B cell (primary cell): ENCODE results near the gene TNFAIP8L2. TPM values are rescaled to one million over a fixed set of nuclear protein-coding genes. Genes with fewer than 3 reads are reported as not detected.

Experiments
- ATAC-seq: fragments of 200-7000 bp; cut with Tn5 transposase; one replicate; pipeline ENCODE4 v1.10.0; 2021; ENCODE audit warnings: low read depth, mild to moderate bottlenecking, moderate number of reproducible peaks, moderate library complexity
- CTCF ChIA-PET: fragments of 350-600 bp; sonication (Branson Sonifier 250); formaldehyde crosslinking; loops from one replicate; lab custom pipeline; 2021; ENCODE audit warnings: antibody characterized with exemption, inconsistent platforms; lab: Charles Lee
- POLR2A ChIA-PET: fragments of 350-600 bp; sonication (Branson Sonifier 250); formaldehyde crosslinking; loops from one replicate; lab custom pipeline; 2021; ENCODE audit warnings: antibody characterized with exemption; lab: Charles Lee
- DNase-seq: peaks from one replicate; pipeline ENCODE4 v3.0.0; 2013
- H2AFZ ChIP-seq: 2 replicates; pipeline ENCODE4 v1.6.1; 2012; ENCODE audit warnings: mild to moderate bottlenecking, low read depth, low read length; ENCODE audit not compliant: insufficient read depth, poor library complexity, severe bottlenecking
- H3K27ac ChIP-seq, 2 donors: 1 replicate in 1 of 2; 2 replicates in 1 of 2; pipeline ENCODE4 v1.5.1; 2012 to 2013; ENCODE audit warnings: low read length in 2 of 2, mild to moderate bottlenecking in 2 of 2, moderate library complexity in 1 of 2
- H3K27me3 ChIP-seq, 4 experiments: fragments of 200-600 bp in 1 of 4; sonication (generic) in 1 of 4; replicated peaks in 1 of 4; 1 replicate in 2 of 4; 2 replicates in 2 of 4; pipeline versions ENCODE4 v1.6.1 to v1.7.0; 2013 to 2016; ENCODE audit warnings: low read length in 3 of 4, mild to moderate bottlenecking in 2 of 4, mixed read lengths in 1 of 4, moderate library complexity in 1 of 4; ENCODE audit not compliant: insufficient read depth in 4 of 4, control insufficient read depth in 3 of 4; ENCODE audit errors: control extremely low read depth in 1 of 4
- H3K36me3 ChIP-seq, 2 experiments: replicated peaks in 1 of 2; 1 replicate in 1 of 2; 2 replicates in 1 of 2; pipeline versions ENCODE4 v1.6.1 to v1.7.1; 2013; ENCODE audit warnings: low read length in 1 of 2; ENCODE audit not compliant: insufficient read depth in 2 of 2, control insufficient read depth in 1 of 2; ENCODE audit errors: control extremely low read depth in 1 of 2, extremely low read depth in 1 of 2
- H3K4me1 ChIP-seq, 2 donors: fragments of 200-600 bp in 1 of 2; sonication (generic) in 1 of 2; 1 replicate in 1 of 2; 2 replicates in 1 of 2; pipeline versions ENCODE4 v1.5.1 to v1.6.1; 2013 to 2017; ENCODE audit warnings: low read length in 2 of 2; ENCODE audit not compliant: control insufficient read depth in 2 of 2, insufficient read depth in 2 of 2
- H3K4me2 ChIP-seq: replicated peaks from 2 replicates; pipeline ENCODE3; 2012; ENCODE audit warnings: mild to moderate bottlenecking, low read depth, low read length; ENCODE audit not compliant: poor library complexity, severe bottlenecking
- H3K4me3 ChIP-seq, 5 experiments: fragments of 200-600 bp in 1 of 5; sonication (generic) in 1 of 5; 1 replicate in 3 of 5; 2 replicates in 2 of 5; pipeline versions ENCODE4 v1.5.1 to v1.7.0; 2011 to 2016; ENCODE audit warnings: low read length in 4 of 5, mild to moderate bottlenecking in 4 of 5, low read depth in 2 of 5, control low read depth in 1 of 5, moderate library complexity in 1 of 5; ENCODE audit not compliant: insufficient read depth in 1 of 5; ENCODE audit errors: control extremely low read depth in 1 of 5, extremely low read depth in 1 of 5
- H3K79me2 ChIP-seq: fragments of 200-600 bp; sonication (generic); one replicate; pipeline ENCODE4 v1.6.0; 2016; ENCODE audit warnings: low read length; ENCODE audit not compliant: control insufficient read depth, insufficient read depth
- H3K9ac ChIP-seq: fragments of 200-600 bp; sonication (generic); 2 replicates; pipeline ENCODE4 v1.6.1; 2017; ENCODE audit warnings: mild to moderate bottlenecking, low read length, moderate library complexity
- H3K9me3 ChIP-seq, 3 donors: one replicate each; pipeline versions ENCODE4 v1.6.1 to v1.7.1; 2013; ENCODE audit warnings: low read length in 2 of 3; ENCODE audit not compliant: control insufficient read depth in 2 of 3, insufficient read depth in 1 of 3; ENCODE audit errors: control extremely low read depth in 1 of 3
- H4K20me1 ChIP-seq: 2 replicates; pipeline ENCODE4 v1.6.0; 2012; ENCODE audit warnings: mild to moderate bottlenecking, low read length; ENCODE audit not compliant: insufficient read depth, control insufficient read depth, poor library complexity, severe bottlenecking
- H3K27ac Mint-ChIP-seq: one replicate; pipeline ENCODE4 v1.8.0; 2021; ENCODE audit warnings: mixed read lengths
- H3K27me3 Mint-ChIP-seq: one replicate; pipeline ENCODE4 v1.8.0; 2021; ENCODE audit warnings: mixed read lengths
- H3K4me1 Mint-ChIP-seq: one replicate; pipeline ENCODE4 v1.8.0; 2021; ENCODE audit warnings: mixed read lengths
- H3K4me3 Mint-ChIP-seq: one replicate; pipeline ENCODE4 v1.8.0; 2021; ENCODE audit warnings: mixed read lengths
- H3K9me3 Mint-ChIP-seq: one replicate; pipeline ENCODE4 v1.8.0; 2022; ENCODE audit warnings: mixed read lengths; ENCODE audit not compliant: insufficient read depth
- CTCF ChIP-seq: fragments of 200-600 bp; IDR thresholded peaks from one replicate; pipeline ENCODE4 v1.8.0; 2022; ENCODE audit warnings: antibody characterized with exemption, mild to moderate bottlenecking
- EZH2 ChIP-seq: IDR thresholded peaks from 2 replicates; pipeline ENCODE4 v1.6.1; 2012; ENCODE audit warnings: borderline replicate concordance, low read depth, mild to moderate bottlenecking, moderate library complexity, low read length; ENCODE audit not compliant: insufficient read depth, poor library complexity, severe bottlenecking
- WGBS: methylation state at CpG from one replicate; pipeline ENCODE4 v1.1.5; 2013; ENCODE audit warnings: missing lambda C conversion rate; ENCODE audit not compliant: insufficient coverage; 5-methylcytosine and 5-hydroxymethylcytosine counted together
- intact Hi-C: fragments of 100-400 bp; cut with micrococcal nuclease; formaldehyde crosslinking; loops from one replicate; pipeline ENCODE4 v1.10.0; 2022
- polyA plus RNA-seq: library from polyadenylated mRNA; depleted of rRNA; stranded (reverse); fragments of >200 nt; gene quantifications from 2 replicates; pipeline ENCODE4 v1.2.3, GENCODE V29; 2012
- total RNA-seq, 2 donors: library from RNA; stranded (reverse); fragments of 120-200 nt in 1 of 2; gene quantifications; 1 replicate in 1 of 2; 2 replicates in 1 of 2; pipeline versions ENCODE4 v1.2.3 to v1.2.4, GENCODE V29; 2013 to 2022

The TNFAIP8L2 gene
- total and polyA plus RNA-seq, 2 donors (not counting 1 experiment from before 2014, with no cell fraction given): 9.1 to 14.9 TPM

GRCh38 chr1:151171190-151171589, 14.7 kb downstream of the TNFAIP8L2 start:
- ATAC-seq (no peak), DNase-seq (no peak)
- H3K36me3 ChIP-seq: peaks cover 4 to 51% of the 10 kb centered on the region in 2 experiments
- no peaks in the 10 kb centered on the region for H4K20me1 ChIP-seq
- peaks cover 14% of the 10 kb centered on the region for H3K4me1 Mint-ChIP-seq
- no peaks in the 10 kb centered on the region for H3K9me3 Mint-ChIP-seq
- no peaks in the 10 kb centered on the region for H3K9me3 ChIP-seq
- no peak overlapping the region for H3K4me2 ChIP-seq
- H3K79me2 ChIP-seq: peaks cover 11% of the 10 kb centered on the region
- ChIA-PET CTCF (interaction anchor here (0.6 kb wide), 1 partner anchor 21 kb away, joined by 5 read pairs; no protein-coding TSS in a partner anchor), POLR2A (no interaction called here)
- WGBS: 100% methylated on average over 3 of the region's 5 CpGs
- H3K4me3 ChIP-seq: no peak overlapping the region
- no peak overlapping the region for H3K4me3 Mint-ChIP-seq
- H2AFZ ChIP-seq: no peak overlapping the region
- H3K27ac Mint-ChIP-seq: peak overlapping the region; percentile 5
- H3K27me3 Mint-ChIP-seq: no peaks in the 10 kb centered on the region
- no peaks in the 10 kb centered on the region for H3K27me3 ChIP-seq
- H3K4me1 ChIP-seq: peaks cover 10 to 11% of the 10 kb centered on the region in 2 donors
- H3K27ac ChIP-seq: no peak overlapping the region
- H3K9ac ChIP-seq: no peak overlapping the region
- intact Hi-C loops: no loop called here
- TF ChIP-seq EZH2 (no peak), CTCF (no peak)

GRCh38 chr1:151175041-151175741, 18.7 kb downstream of the TNFAIP8L2 start:
- ATAC-seq: no peak
- TF ChIP-seq EZH2 (no peak), CTCF (no peak)
- no peak for DNase-seq
- Histone ChIP-seq H3K79me2 (no peaks in the 10 kb centered on the region), H3K4me3 (no peak overlapping the region), H3K27ac (no peak overlapping the region), H3K9me3 (no peaks in the 10 kb centered on the region), H3K4me1 (no peaks in the 10 kb centered on the region), H3K36me3 (peaks cover 5 to 49% of the 10 kb centered on the region in 2 experiments), H3K27me3 (no peaks in the 10 kb centered on the region), H2AFZ (no peak overlapping the region), H3K9ac (no peak overlapping the region), H4K20me1 (no peaks in the 10 kb centered on the region), H3K4me2 (no peak overlapping the region)
- POLR2A ChIA-PET: interaction anchor here (1.0 kb wide), 1 partner anchor 15 kb away, joined by 4 read pairs; the partner anchor contains the start of gene VPS72
- H3K4me3 Mint-ChIP-seq: no peak overlapping the region
- H3K27ac Mint-ChIP-seq: no peak overlapping the region
- H3K4me1 Mint-ChIP-seq: peaks cover 2% of the 10 kb centered on the region
- whole genome bisulfite sequencing: no CpG with 5 or more reads among the region's 6 CpGs
- intact Hi-C loops: no loop called here
- CTCF ChIA-PET: interaction anchor here (1.0 to 2.3 kb wide), 7 partner anchors 9 to 77 kb away, joined by 3 to 9 read pairs (median 4); partner anchors contain the start of genes SCNM1, TNFAIP8L2 and VPS72
- no peaks in the 10 kb centered on the region for H3K9me3 Mint-ChIP-seq
- no peaks in the 10 kb centered on the region for H3K27me3 Mint-ChIP-seq
